SK-N-SH (cell line): ENCODE data around the gene GRK1. TPM values are rescaled to one million over a fixed set of nuclear protein-coding genes. Genes with fewer than 3 reads are reported as not detected.

ENCODE experiments used
- CTCF ChIA-PET: fragments of 300-600, 350-600 bp; formaldehyde crosslinking; extraction: SDS; loops from one replicate; lab custom pipeline; 2021; lab: Yijun Ruan, JAX
- POLR2A ChIA-PET: fragments of 350-600 bp; sonication (Branson Sonifier 250); formaldehyde crosslinking; extraction: SDS; loops from one replicate; lab custom pipeline; 2020; ENCODE audit warnings: antibody characterized with exemption, inconsistent platforms; lab: Yijun Ruan, JAX
- DNase-seq: peaks from one replicate; pipeline ENCODE4 v3.0.0; 2012
- H2AFZ ChIP-seq: fragments of 200-600 bp; sonication (generic); 2 replicates; pipeline ENCODE4 v1.8.1; 2016; ENCODE audit warnings: antibody characterized with exemption, mild to moderate bottlenecking, low read depth
- H3F3A ChIP-seq: fragments of 200-600 bp; sonication (generic); replicated peaks from 2 replicates; pipeline ENCODE3; 2016; ENCODE audit warnings: antibody characterized with exemption, mild to moderate bottlenecking; ENCODE audit not compliant: insufficient read depth
- H3K27ac ChIP-seq, 2 experiments: fragments of 200-500 bp in 1 of 2; fragments of 200-600 bp in 1 of 2; sonication (Bioruptor generic) in 1 of 2; sonication (generic), shearing (Covaris generic) in 1 of 2; 2 replicates each; pipeline versions ENCODE4 v1.5.1 to v1.6.1; 2014 to 2016; ENCODE audit warnings: low read depth in 2 of 2, inconsistent platforms in 1 of 2, low read length in 1 of 2, mild to moderate bottlenecking in 1 of 2, mixed read lengths in 1 of 2
- H3K27me3 ChIP-seq: fragments of 200-600 bp; sonication (generic), shearing (Covaris generic); 2 replicates; pipeline ENCODE4 v1.6.1; 2016; ENCODE audit warnings: mixed run types; ENCODE audit not compliant: insufficient read depth
- H3K36me3 ChIP-seq, 2 experiments: fragments of 200-500 bp in 1 of 2; fragments of 200-600 bp in 1 of 2; sonication (Bioruptor generic) in 1 of 2; sonication (generic) in 1 of 2; replicated peaks in 1 of 2; 2 replicates each; pipeline versions ENCODE3 to v1.5.1; 2014 to 2016; ENCODE audit warnings: low read length in 1 of 2, mild to moderate bottlenecking in 1 of 2; ENCODE audit not compliant: insufficient read depth in 2 of 2, control insufficient read depth in 1 of 2
- H3K4me1 ChIP-seq, 2 experiments: fragments of 200-500 bp in 1 of 2; fragments of 200-600 bp in 1 of 2; sonication (Bioruptor generic) in 1 of 2; sonication (generic), shearing (Covaris generic) in 1 of 2; 2 replicates each; pipeline versions ENCODE4 v1.5.1 to v1.6.1; 2014 to 2016; ENCODE audit warnings: low read depth in 1 of 2, low read length in 1 of 2, mixed run types in 1 of 2; ENCODE audit not compliant: insufficient read depth in 2 of 2, control insufficient read depth in 1 of 2
- H3K4me2 ChIP-seq: fragments of 200-600 bp; sonication (generic), shearing (Covaris generic); 2 replicates; pipeline ENCODE4 v1.6.1; 2017; ENCODE audit warnings: mixed run types
- H3K4me3 ChIP-seq, 2 experiments: fragments of 200-500 bp in 1 of 2; fragments of 200-600 bp in 1 of 2; sonication (Bioruptor generic) in 1 of 2; sonication (generic), shearing (Covaris generic) in 1 of 2; 2 replicates each; pipeline versions ENCODE4 v1.5.1 to v1.8.1; 2014 to 2016; ENCODE audit warnings: low read depth in 2 of 2, inconsistent platforms in 1 of 2, low read length in 1 of 2, mild to moderate bottlenecking in 1 of 2, mixed read lengths in 1 of 2, moderate library complexity in 1 of 2
- H3K79me2 ChIP-seq: fragments of 200-600 bp; sonication (generic); 2 replicates; pipeline ENCODE4 v1.8.1; 2017; ENCODE audit warnings: mild to moderate bottlenecking; ENCODE audit not compliant: insufficient read depth
- H3K9ac ChIP-seq: fragments of 200-600 bp; sonication (generic); 2 replicates; pipeline ENCODE4 v1.6.1; 2017; ENCODE audit warnings: mixed run types
- H3K9me2 ChIP-seq: fragments of 200-600 bp; sonication (generic); 2 replicates; pipeline ENCODE4 v1.6.1; 2017; ENCODE audit warnings: mixed run types
- H3K9me3 ChIP-seq: fragments of 200-600 bp; sonication (generic); 2 replicates; pipeline ENCODE4 v1.6.1; 2017; ENCODE audit warnings: mixed run types, mild to moderate bottlenecking, moderate library complexity
- H4K20me1 ChIP-seq: fragments of 200-600 bp; sonication (generic); 2 replicates; pipeline ENCODE4 v1.6.1; 2017; ENCODE audit warnings: mild to moderate bottlenecking, mixed run types; ENCODE audit not compliant: insufficient read depth
- CHD2 ChIP-seq: fragments of 150-350 bp; IDR thresholded peaks from 2 replicates; pipeline ENCODE4 v1.6.1; 2018; ENCODE audit warnings: low read length; ENCODE audit not compliant: partially characterized antibody
- FOXM1 ChIP-seq: IDR thresholded peaks from 2 replicates; pipeline ENCODE4 v1.4.0; 2012; ENCODE audit warnings: low read depth, mild to moderate bottlenecking
- GABPA ChIP-seq: IDR thresholded peaks from 2 replicates; pipeline ENCODE4 v1.4.0; 2012; ENCODE audit warnings: low read depth, mild to moderate bottlenecking
- IRF3 ChIP-seq: fragments of 150-350 bp; IDR thresholded peaks from 2 replicates; pipeline ENCODE4 v1.6.1; 2016; ENCODE audit warnings: mild to moderate bottlenecking, low read depth, low read length
- MEF2A ChIP-seq: IDR thresholded peaks from 2 replicates; pipeline ENCODE4 v1.4.0; 2012; ENCODE audit warnings: low read depth, borderline replicate concordance
- MXI1 ChIP-seq: IDR thresholded peaks from 2 replicates; pipeline ENCODE4 v1.6.1; 2012; ENCODE audit warnings: mild to moderate bottlenecking, low read depth, low read length, improper control_type of control experiment
- NFIC ChIP-seq: IDR thresholded peaks from 2 replicates; pipeline ENCODE4 v1.4.0; 2012; ENCODE audit warnings: borderline replicate concordance
- POLR2AphosphoS5 ChIP-seq: IDR thresholded peaks from 2 replicates; pipeline ENCODE4 v1.6.1; 2012; ENCODE audit warnings: low read depth, low read length
- REST ChIP-seq: IDR thresholded peaks from 2 replicates; pipeline ENCODE4 v1.6.1; 2012; ENCODE audit warnings: mild to moderate bottlenecking, low read depth, low read length, moderate library complexity
- RXRA ChIP-seq: IDR thresholded peaks from 2 replicates; pipeline ENCODE4 v1.4.0; 2012; ENCODE audit warnings: low read depth, mild to moderate bottlenecking, borderline replicate concordance
- SIN3A ChIP-seq: IDR thresholded peaks from 2 replicates; pipeline ENCODE4 v1.6.1; 2012; ENCODE audit warnings: low read depth, mild to moderate bottlenecking, low read length, moderate library complexity, borderline replicate concordance
- SMC3 ChIP-seq: IDR thresholded peaks from 2 replicates; pipeline ENCODE4 v1.6.1; 2012; ENCODE audit warnings: low read depth, low read length, improper control_type of control experiment
- TCF12 ChIP-seq: IDR thresholded peaks from 2 replicates; pipeline ENCODE4 v1.4.0; 2012
- WGBS: methylation state at CpG from one replicate; pipeline ENCODE4 v1.1.6; 2017; ENCODE audit warnings: low lambda C conversion rate; 5-methylcytosine and 5-hydroxymethylcytosine counted together
- polyA plus RNA-seq, 3 experiments: library from polyadenylated mRNA; depleted of rRNA; stranded (reverse); fragments of >200 nt; gene quantifications; 2 replicates each; pipeline ENCODE4 v1.2.3, GENCODE V29; 2012

GRK1 gene
- polyA plus RNA-seq, 1 of the 3 experiments (the other 2 are of a cell fraction) = 0.12 TPM

- no peak for DNase-seq
- CTCF ChIA-PET = interaction anchor here (1.1 kb wide), 1 partner anchor 13 kb away, joined by 3 read pairs; no protein-coding TSS in a partner anchor
- TF ChIP-seq TCF12 (no peak), FOXM1 (no peak), POLR2AphosphoS5 (no peak), MXI1 (no peak), SMC3 (no peak), IRF3 (no peak), SIN3A (no peak), REST (no peak), NFIC (no peak), RXRA (no peak), CHD2 (no peak), MEF2A (no peak), GABPA (no peak)
- H3K79me2 ChIP-seq = no peaks in the 10 kb centered on the region
- H3F3A ChIP-seq = peaks cover 13% of the 10 kb centered on the region
- no peak overlapping the region for H2AFZ ChIP-seq
- POLR2A ChIA-PET = no interaction called here
- H3K27ac ChIP-seq = no peak overlapping the region; a peak in 1 of 4 replicates
- peaks cover 0 to 32% of the 10 kb centered on the region in 2 experiments; a peak in 1 of 4 replicates for H3K4me1 ChIP-seq
- no peak overlapping the region for H3K4me3 ChIP-seq
- 86% methylated on average over 8 of the region's 16 CpGs for WGBS
- no peaks in the 10 kb centered on the region for H3K36me3 ChIP-seq
- H4K20me1 ChIP-seq = no peaks in the 10 kb centered on the region
- H3K9me3 ChIP-seq = no peaks in the 10 kb centered on the region
- no peaks in the 10 kb centered on the region for H3K9me2 ChIP-seq
- no peaks in the 10 kb centered on the region for H3K27me3 ChIP-seq
- H3K9ac ChIP-seq = no peak overlapping the region
- H3K4me2 ChIP-seq = no peak overlapping the region
Measured at GRCh38 chr13:113728571-113729054, 61.6 kb downstream of the GRK1 start.
